Measurements from ENCODE around the gene ZFAND5.

The ZFAND5 gene

GRCh38 chr9:72364679-72365524 is at the start of gene ZFAND5:
ZFAND5 (minus strand) TSS chr9:72365208; CDS start chr9:72360778, 4,430 bp downstream.
- DNase-seq: peak; percentile 96

- no peak for DNase-seq
Measured at GRCh38 chr9:72412483-72413040, 47.6 kb upstream of the ZFAND5 start.

- DNase-seq: no peak
Measured at GRCh38 chr9:72410214-72410613, 45.2 kb upstream of the ZFAND5 start.

- no peak for DNase-seq
Measured at GRCh38 chr9:72407114-72407513, 42.1 kb upstream of the ZFAND5 start.

GRCh38 chr9:72402744-72403143 is 37.7 kb upstream of the ZFAND5 start:
- no peak for DNase-seq

GRCh38 chr9:72401396-72401795 is 36.4 kb upstream of the ZFAND5 start:
- DNase-seq: no peak

GRCh38 chr9:72400866-72401265 is 35.9 kb upstream of the ZFAND5 start:
- DNase-seq: no peak

- DNase-seq: no peak
Measured at GRCh38 chr9:72399391-72399790, 34.4 kb upstream of the ZFAND5 start.

GRCh38 chr9:72396247-72397091 is 31.5 kb upstream of the ZFAND5 start:
- peak; percentile 11 for DNase-seq

- DNase-seq: peak; percentile 1
Measured at GRCh38 chr9:72394066-72394465, 29.1 kb upstream of the ZFAND5 start.

- no peak for DNase-seq
Measured at GRCh38 chr9:72390907-72391306, 25.9 kb upstream of the ZFAND5 start.

- DNase-seq: no peak
Measured at GRCh38 chr9:72386186-72386585, 21.2 kb upstream of the ZFAND5 start.

- no peak for DNase-seq
Measured at GRCh38 chr9:72384710-72385485, 19.9 kb upstream of the ZFAND5 start.

- peak; percentile 81 for DNase-seq
Measured at GRCh38 chr9:72383978-72384709, 19.1 kb upstream of the ZFAND5 start.

GRCh38 chr9:72382405-72382804 is 17.4 kb upstream of the ZFAND5 start:
- DNase-seq: no peak

GRCh38 chr9:72377041-72377440 is 12.0 kb upstream of the ZFAND5 start:
- DNase-seq: no peak

GRCh38 chr9:72371151-72371550 is 6.1 kb upstream of the ZFAND5 start:
- no peak for DNase-seq

- peak; percentile 94 for DNase-seq
Measured at GRCh38 chr9:72365525-72366256, 683 bp upstream of the ZFAND5 start.

GRCh38 chr9:72363908-72364678 is 915 bp downstream of the ZFAND5 start:
- peak; percentile 64 for DNase-seq

GRCh38 chr9:72363236-72363635 is 1.8 kb downstream of the ZFAND5 start:
- DNase-seq: no peak
